Measurements from ENCODE around the gene ENOX1.
"Not testable (repeated sequence)": the region's sequence is repeated elsewhere in the genome, so short reads cannot be mapped to it uniquely, and the experiment has no call there.

The ENOX1 gene

DNA sequence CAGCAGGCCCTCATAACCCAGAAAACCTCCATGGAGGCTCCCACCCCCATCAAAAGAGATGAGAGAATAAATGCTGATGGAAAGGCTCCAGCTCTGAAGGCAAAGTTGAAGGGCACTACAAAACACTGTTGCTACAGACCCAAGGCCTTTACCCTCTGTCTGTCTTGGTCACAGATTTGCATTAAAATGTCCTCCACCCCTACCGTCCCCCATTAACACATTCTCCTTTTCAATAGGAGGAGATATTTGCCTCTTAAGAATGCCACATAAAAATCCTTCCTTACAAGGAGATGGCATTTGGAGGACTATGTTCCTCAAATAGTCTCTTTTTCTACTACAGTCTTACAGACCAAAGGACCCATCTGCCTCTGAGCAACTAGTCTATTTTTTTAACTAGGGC lies 361.5 kb downstream of the ENOX1 start:
- DNase-seq (ENCODE audit: low read depth): no peak
- TF ChIP-seq, protein P1, sequence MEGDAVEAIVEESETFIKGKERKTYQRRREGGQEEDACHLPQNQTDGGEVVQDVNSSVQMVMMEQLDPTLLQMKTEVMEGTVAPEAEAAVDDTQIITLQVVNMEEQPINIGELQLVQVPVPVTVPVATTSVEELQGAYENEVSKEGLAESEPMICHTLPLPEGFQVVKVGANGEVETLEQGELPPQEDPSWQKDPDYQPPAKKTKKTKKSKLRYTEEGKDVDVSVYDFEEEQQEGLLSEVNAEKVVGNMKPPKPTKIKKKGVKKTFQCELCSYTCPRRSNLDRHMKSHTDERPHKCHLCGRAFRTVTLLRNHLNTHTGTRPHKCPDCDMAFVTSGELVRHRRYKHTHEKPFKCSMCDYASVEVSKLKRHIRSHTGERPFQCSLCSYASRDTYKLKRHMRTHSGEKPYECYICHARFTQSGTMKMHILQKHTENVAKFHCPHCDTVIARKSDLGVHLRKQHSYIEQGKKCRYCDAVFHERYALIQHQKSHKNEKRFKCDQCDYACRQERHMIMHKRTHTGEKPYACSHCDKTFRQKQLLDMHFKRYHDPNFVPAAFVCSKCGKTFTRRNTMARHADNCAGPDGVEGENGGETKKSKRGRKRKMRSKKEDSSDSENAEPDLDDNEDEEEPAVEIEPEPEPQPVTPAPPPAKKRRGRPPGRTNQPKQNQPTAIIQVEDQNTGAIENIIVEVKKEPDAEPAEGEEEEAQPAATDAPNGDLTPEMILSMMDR (IDR thresholded peaks at IDR 0.05; ENCODE audit: control insufficient read depth, extremely low read depth, insufficient read depth): no peak
- H3K4me3 ChIP-seq (ENCODE audit: low read depth, low read length): no peak overlapping the region

GRCh38 chr13:43424412-43424811 lies 362.4 kb downstream of the ENOX1 start:
- TF ChIP-seq, protein P1 (IDR thresholded peaks at IDR 0.05; ENCODE audit: control insufficient read depth, extremely low read depth, insufficient read depth): no peak
- DNase-seq (ENCODE audit: low read depth): no peak
- H3K4me3 ChIP-seq (ENCODE audit: low read depth, low read length): no peak overlapping the region

- DNase-seq (ENCODE audit: low read depth): no peak
- TF ChIP-seq, protein P1 (IDR thresholded peaks at IDR 0.05; ENCODE audit: control insufficient read depth, extremely low read depth, insufficient read depth): no peak
Observed at GRCh38 chr13:43422116-43422515, 364.7 kb downstream of the ENOX1 start.

DNA sequence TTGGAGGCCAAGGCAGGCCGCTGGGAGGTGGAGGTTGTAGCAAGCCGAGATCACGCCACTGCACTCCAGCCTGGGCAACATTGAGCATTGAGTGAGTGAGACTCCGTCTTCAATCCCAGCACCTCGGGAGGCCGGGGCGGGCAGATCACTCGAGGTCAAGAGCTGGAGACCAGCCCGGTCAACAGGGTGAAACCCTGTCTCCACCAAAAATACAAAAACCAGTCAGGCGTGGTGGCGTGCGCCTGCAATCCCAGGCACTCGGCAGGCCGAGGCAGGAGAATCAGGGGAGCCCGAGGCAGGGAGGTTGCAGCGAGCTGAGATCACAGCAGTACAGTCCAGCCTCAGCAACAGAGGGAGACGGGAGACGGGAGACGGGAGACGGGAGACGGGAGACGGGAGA lies 369.9 kb downstream of the ENOX1 start:
- DNase-seq (ENCODE audit: low read depth); H3K4me3 ChIP-seq (ENCODE audit: low read depth, low read length): not testable (repeated sequence)

More at GRCh38 chr13:43422116-43422515, 364.7 kb downstream of the ENOX1 start:
- no peak overlapping the region for H3K4me3 ChIP-seq (ENCODE audit: low read depth, low read length)

GRCh38 chr13:43416408-43416807 lies 370.4 kb downstream of the ENOX1 start:
- not testable (repeated sequence) for H3K4me3 ChIP-seq (ENCODE audit: low read depth, low read length); DNase-seq (ENCODE audit: low read depth)

DNA sequence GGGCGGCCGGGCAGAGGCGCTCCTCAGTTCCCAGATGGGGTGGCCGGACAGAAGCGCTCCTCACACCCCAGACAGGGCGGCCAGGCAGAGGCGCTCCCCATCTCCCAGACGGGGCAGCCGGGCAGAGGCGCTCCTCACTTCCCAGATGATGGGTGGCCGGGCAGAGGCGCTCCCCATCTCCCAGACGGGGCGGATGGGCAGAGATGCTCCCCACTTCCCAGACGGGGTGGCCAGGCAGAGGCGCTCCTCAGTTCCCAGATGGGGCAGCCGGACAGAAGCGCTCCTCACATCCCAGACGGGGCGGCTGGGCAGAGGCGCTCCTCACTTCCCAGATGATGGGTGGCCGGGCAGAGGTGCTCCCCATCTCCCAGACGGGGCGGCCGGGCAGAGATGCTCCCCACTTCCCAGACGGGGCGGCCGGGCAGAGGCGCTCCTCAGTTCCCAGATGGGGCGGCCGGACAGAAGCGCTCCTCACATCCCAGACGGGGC lies 370.8 kb downstream of the ENOX1 start:
- DNase-seq (ENCODE audit: low read depth); H3K4me3 ChIP-seq (ENCODE audit: low read depth, low read length): not testable (repeated sequence)

DNA sequence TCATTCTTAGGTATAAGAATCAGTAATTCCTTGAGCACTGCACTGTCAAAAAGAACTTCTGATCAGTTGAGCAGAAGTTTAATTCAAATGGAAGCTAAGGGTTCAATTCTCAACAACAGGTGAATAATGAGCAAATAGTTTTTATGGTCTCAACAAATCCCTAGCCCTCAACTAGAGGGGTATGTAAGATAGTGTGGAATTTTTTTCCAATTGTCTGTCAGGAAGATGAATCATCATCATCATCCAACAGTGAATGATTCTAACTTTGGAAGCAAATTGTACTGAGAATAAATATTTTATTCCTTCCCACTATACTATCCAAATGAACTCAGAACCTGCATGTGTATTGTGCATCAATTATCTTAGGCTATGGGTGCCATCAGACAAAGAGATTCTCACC lies 372.7 kb downstream of the ENOX1 start:
- H3K4me3 ChIP-seq (ENCODE audit: low read depth, low read length): no peak overlapping the region
- TF ChIP-seq, protein P1 (IDR thresholded peaks at IDR 0.05; ENCODE audit: control insufficient read depth, extremely low read depth, insufficient read depth): no peak
- DNase-seq (ENCODE audit: low read depth): no peak

DNA sequence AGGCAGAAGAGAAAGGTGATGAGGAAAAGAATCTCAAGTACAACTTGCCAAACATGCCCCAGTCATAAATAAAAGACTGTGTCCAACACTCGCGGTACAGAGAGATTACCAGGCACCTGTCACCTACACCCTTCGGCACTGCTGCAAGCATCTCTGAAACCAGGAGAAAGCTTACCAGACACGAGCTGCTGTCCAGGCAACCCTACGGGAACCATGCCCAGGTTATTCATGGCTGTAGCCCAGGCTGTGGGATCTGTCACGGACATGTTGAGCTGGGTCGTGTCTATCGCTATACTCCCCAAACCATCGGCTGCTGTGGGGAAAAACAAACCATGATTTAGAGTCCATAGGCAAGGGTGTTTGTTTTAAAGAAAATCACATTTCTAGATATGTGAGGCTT lies 375.0 kb downstream of the ENOX1 start:
- no peak for DNase-seq (ENCODE audit: low read depth)
- TF ChIP-seq, protein P1 (IDR thresholded peaks at IDR 0.05; ENCODE audit: control insufficient read depth, extremely low read depth, insufficient read depth): no peak
- H3K4me3 ChIP-seq (ENCODE audit: low read depth, low read length): no peak overlapping the region

- no peak overlapping the region for H3K4me3 ChIP-seq (ENCODE audit: low read depth, low read length)
- no peak for DNase-seq (ENCODE audit: low read depth)
- TF ChIP-seq, protein P1 (IDR thresholded peaks at IDR 0.05; ENCODE audit: control insufficient read depth, extremely low read depth, insufficient read depth): no peak
Observed at GRCh38 chr13:43411211-43411610, 375.6 kb downstream of the ENOX1 start.
